HCT116 (cell line): ENCODE measurements around the gene SERPINF2. TPM values are rescaled to one million over a fixed set of nuclear protein-coding genes. Genes with fewer than 3 reads are reported as not detected.
"Not testable (repeated sequence)": the region's sequence is repeated elsewhere in the genome, so short reads cannot be mapped to it uniquely, and the experiment has no call there.

Source experiments
- ATAC-seq: fragments of 200-7000 bp; cut with Tn5 transposase; 2 replicates; pipeline ENCODE4 v1.9.1; 2020; ENCODE audit warnings: mild to moderate bottlenecking, moderate library complexity
- BruUV-seq: library from RNA; stranded (reverse); fragments of 400-500 nt; replicated peaks from 2 replicates; lab custom pipeline; 2021; lab: Mats Ljungman, UMichigan
- CTCF ChIA-PET: fragments of 300-600 bp; sonication (Branson Sonifier 250); formaldehyde crosslinking; loops from one replicate; lab custom pipeline; 2021; ENCODE audit warnings: antibody characterized with exemption; lab: Charles Lee
- POLR2A ChIA-PET: fragments of 300-600, 350-600 bp; sonication (Branson Sonifier 250); formaldehyde crosslinking; loops from one replicate; lab custom pipeline; 2021; ENCODE audit warnings: antibody characterized with exemption; lab: Charles Lee
- RAD21 ChIA-PET, 2 experiments: fragments of 300-600 bp; sonication (Branson Sonifier 250); formaldehyde crosslinking; loops; one replicate each; lab custom pipeline; 2023; ENCODE audit warnings: low total read pairs in 2 of 2; ENCODE audit not compliant: uncharacterized antibody in 2 of 2, unreplicated experiment in 2 of 2, low non-redundant PET in 1 of 2; lab: Charles Lee
- DNase-seq: peaks from one replicate; pipeline ENCODE4 v3.0.0-alpha.2; 2010; ENCODE audit warnings: low read depth, low spot score
- H2AFZ ChIP-seq: fragments of 200-600 bp; shearing (Covaris generic), sonication (generic); 2 replicates; pipeline ENCODE4 v1.6.1; 2017; ENCODE audit warnings: low read depth, mixed run types, mixed read lengths, antibody characterized with exemption, low read length; ENCODE audit not compliant: poor library complexity, severe bottlenecking
- H3K27ac ChIP-seq: 2 replicates; pipeline ENCODE4 v1.5.1; 2012; ENCODE audit warnings: low read depth, low read length
- H3K27me3 ChIP-seq: fragments of 200-600 bp; sonication (generic); 2 replicates; pipeline ENCODE4 v1.6.1; 2016; ENCODE audit warnings: mixed run types, low read length, mixed read lengths; ENCODE audit not compliant: insufficient read depth
- H3K36me3 ChIP-seq, 2 experiments: fragments of 200-500 bp in 1 of 2; fragments of 200-600 bp in 1 of 2; sonication (Bioruptor generic) in 1 of 2; sonication (generic) in 1 of 2; 2 replicates each; pipeline versions ENCODE4 v1.5.1 to v1.6.1; 2014 to 2016; ENCODE audit warnings: low read length in 2 of 2, inconsistent platforms in 1 of 2, mixed read lengths in 1 of 2, mixed run types in 1 of 2; ENCODE audit not compliant: insufficient read depth in 2 of 2, control insufficient read depth in 1 of 2
- H3K4me1 ChIP-seq, 2 experiments: fragments of 200-600 bp in 1 of 2; sonication (generic) in 1 of 2; 2 replicates each; pipeline versions ENCODE4 v1.5.1 to v1.6.1; 2012 to 2017; ENCODE audit warnings: low read length in 2 of 2, inconsistent platforms in 1 of 2, mild to moderate bottlenecking in 1 of 2, mixed read lengths in 1 of 2, mixed run types in 1 of 2, moderate library complexity in 1 of 2; ENCODE audit not compliant: insufficient read depth in 2 of 2, control insufficient read depth in 1 of 2
- H3K4me2 ChIP-seq: fragments of 200-600 bp; sonication (generic); 2 replicates; pipeline ENCODE4 v1.6.1; 2017; ENCODE audit warnings: mixed run types, low read length, mixed read lengths
- H3K4me3 ChIP-seq, 2 experiments: fragments of 200-600 bp in 1 of 2; sonication (generic) in 1 of 2; replicated peaks in 1 of 2; 2 replicates each; pipeline ENCODE4 v1.5.1; 2011 to 2016; ENCODE audit warnings: low read length in 2 of 2, control low read depth in 1 of 2, low read depth in 1 of 2, mild to moderate bottlenecking in 1 of 2, mixed read lengths in 1 of 2, mixed run types in 1 of 2
- H3K79me2 ChIP-seq: fragments of 200-600 bp; sonication (generic); 2 replicates; pipeline ENCODE4 v1.6.1; 2017; ENCODE audit warnings: mild to moderate bottlenecking, mixed run types, low read length, moderate library complexity, mixed read lengths; ENCODE audit not compliant: insufficient read depth
- H3K9ac ChIP-seq: fragments of 200-600 bp; sonication (generic); 2 replicates; pipeline ENCODE4 v1.6.1; 2016; ENCODE audit warnings: low read length, mixed read lengths
- H3K9me2 ChIP-seq: fragments of 200-600 bp; sonication (generic), shearing (Covaris generic); 2 replicates; pipeline ENCODE4 v1.6.1; 2017; ENCODE audit warnings: mixed run types, mild to moderate bottlenecking, moderate library complexity; ENCODE audit not compliant: insufficient read depth
- H3K9me3 ChIP-seq, 2 experiments: fragments of 200-500 bp in 1 of 2; fragments of 200-600 bp in 1 of 2; sonication (Bioruptor generic) in 1 of 2; sonication (generic) in 1 of 2; 2 replicates each; pipeline ENCODE4 v1.6.1; 2014 to 2017; ENCODE audit warnings: low read length in 2 of 2, mixed read lengths in 2 of 2, inconsistent platforms in 1 of 2, low read depth in 1 of 2, mild to moderate bottlenecking in 1 of 2, mixed run types in 1 of 2, moderate library complexity in 1 of 2; ENCODE audit not compliant: control insufficient read depth in 1 of 2, insufficient read depth in 1 of 2
- H4K20me1 ChIP-seq: fragments of 200-600 bp; sonication (generic), shearing (Covaris generic); 2 replicates; pipeline ENCODE4 v1.6.1; 2017; ENCODE audit warnings: mixed run types, mild to moderate bottlenecking, moderate library complexity; ENCODE audit not compliant: insufficient read depth
- CBX3 ChIP-seq: IDR thresholded peaks from 2 replicates; pipeline ENCODE4 v1.6.1; 2012; ENCODE audit warnings: low read depth
- FOSL1 ChIP-seq: IDR thresholded peaks from 2 replicates; pipeline ENCODE4 v1.6.1; 2012; ENCODE audit warnings: low read depth
- POLR2AphosphoS5 ChIP-seq: IDR thresholded peaks from 2 replicates; pipeline ENCODE4 v1.6.1; 2011; ENCODE audit warnings: mild to moderate bottlenecking, low read depth, low read length, moderate library complexity
- ZFX ChIP-seq: fragments of 450-650 bp; IDR thresholded peaks from 2 replicates; pipeline ENCODE4 v1.6.1; 2017
- intact Hi-C: fragments of 100-400 bp; cut with micrococcal nuclease; formaldehyde crosslinking; loops from 2 replicates; pipeline ENCODE4 v1.10.0; 2022
- total RNA-seq: library from RNA; stranded (reverse); gene quantifications from one replicate; pipeline ENCODE4 v1.2.1, GENCODE V29; 2021; ENCODE audit not compliant: unreplicated experiment
- TF ChIP-seq, protein P1 (sequence below): IDR thresholded peaks from 2 replicates; pipeline ENCODE4 v1.6.1; 2012

Gene SERPINF2
- total RNA-seq, 1 experiment from 2014 or later, result 2.5 TPM

DNA sequence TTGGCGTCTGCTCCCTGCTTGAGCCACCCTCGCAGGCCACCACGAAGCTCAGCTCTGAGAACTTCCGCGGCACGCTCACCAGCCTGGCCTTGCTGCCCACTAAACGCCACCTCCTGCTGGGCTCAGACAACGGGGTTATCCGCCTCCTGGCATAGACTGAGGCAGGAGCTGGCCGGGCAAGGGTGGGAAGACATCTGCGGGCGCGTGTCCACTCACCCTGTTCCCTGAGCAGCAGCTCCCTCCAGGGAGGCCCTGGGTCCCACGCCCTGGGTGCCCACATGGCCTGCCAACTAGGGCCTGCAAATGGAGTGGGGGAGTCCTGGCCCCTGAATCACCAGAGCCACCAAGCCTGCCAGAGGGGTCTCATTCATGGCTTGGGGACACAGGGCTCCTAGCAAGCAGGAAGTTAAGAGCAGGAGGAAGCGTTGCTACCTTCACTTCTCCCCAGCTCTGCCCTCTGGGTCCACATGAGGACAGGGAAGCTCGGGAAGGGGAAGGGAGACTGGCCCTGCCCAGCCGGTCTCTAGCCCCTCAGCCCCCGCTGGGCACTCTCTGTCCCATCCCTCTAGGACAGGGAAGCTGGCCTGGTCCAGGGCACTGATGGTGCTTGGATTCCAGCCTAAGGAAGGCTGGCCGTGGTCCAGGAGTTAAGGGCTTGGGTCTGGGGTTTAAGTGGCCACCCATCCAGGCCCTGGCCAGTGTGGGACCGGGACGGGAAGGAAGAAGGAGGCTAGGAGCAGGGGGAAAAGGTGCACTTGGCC, 5.0 kb upstream of the SERPINF2 start:
- DNase-seq (no peak), ATAC-seq (no peak)
- H2AFZ ChIP-seq, result no peak overlapping the region
- no peaks in the 10 kb centered on the region for H3K9me3 ChIP-seq
- H3K36me3 ChIP-seq, result no peaks in the 10 kb centered on the region
- no peak overlapping the region for H3K9ac ChIP-seq
- BruUV-seq, result no TSS peak
- H3K27ac ChIP-seq, result no peak overlapping the region
- H3K9me2 ChIP-seq, result no peaks in the 10 kb centered on the region
- H4K20me1 ChIP-seq, result no peaks in the 10 kb centered on the region
- no peak overlapping the region for H3K4me3 ChIP-seq
- H3K27me3 ChIP-seq, result no peaks in the 10 kb centered on the region
- intact Hi-C loops, result no loop called here
- RAD21 ChIA-PET, result no interaction called here
- TF ChIP-seq CBX3, result no peak
- TF ChIP-seq, protein P1, sequence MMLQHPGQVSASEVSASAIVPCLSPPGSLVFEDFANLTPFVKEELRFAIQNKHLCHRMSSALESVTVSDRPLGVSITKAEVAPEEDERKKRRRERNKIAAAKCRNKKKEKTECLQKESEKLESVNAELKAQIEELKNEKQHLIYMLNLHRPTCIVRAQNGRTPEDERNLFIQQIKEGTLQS, result no peak
- TF ChIP-seq POLR2AphosphoS5, result no peak
- TF ChIP-seq FOSL1, result no peak
- no peak for TF ChIP-seq ZFX
- no peak overlapping the region for H3K4me2 ChIP-seq
- no peaks in the 10 kb centered on the region for H3K79me2 ChIP-seq
- H3K4me1 ChIP-seq, result no peaks in the 10 kb centered on the region
- POLR2A ChIA-PET, result no interaction called here
- CTCF ChIA-PET, result no interaction called here

DNA sequence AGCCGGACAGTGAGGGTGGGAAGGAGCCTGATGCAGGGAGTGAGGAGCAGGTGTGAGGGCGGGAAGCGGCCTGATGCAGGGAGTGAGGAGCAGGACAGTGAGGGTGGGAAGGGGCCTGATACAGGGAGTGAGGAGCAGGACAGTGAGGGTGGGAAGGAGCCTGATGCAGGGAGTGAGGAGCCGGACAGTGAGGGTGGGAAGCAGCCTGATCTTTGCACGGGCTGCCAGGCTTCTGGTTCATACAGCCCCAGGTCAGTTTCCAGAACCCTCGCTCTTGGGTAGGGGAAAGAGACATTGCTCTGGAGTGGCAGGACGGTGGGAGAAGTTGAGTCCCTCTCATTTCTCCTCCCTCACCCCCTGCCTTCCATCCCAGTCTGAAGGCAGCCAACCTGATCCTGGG, 772 bp upstream of the SERPINF2 start:
- H2AFZ ChIP-seq, H3K79me2 ChIP-seq, intact Hi-C loops, DNase-seq, H3K9me2 ChIP-seq, H3K4me2 ChIP-seq, ATAC-seq, H4K20me1 ChIP-seq, H3K4me3 ChIP-seq, RAD21 ChIA-PET, H3K9ac ChIP-seq, BruUV-seq, CTCF ChIA-PET, H3K36me3 ChIP-seq, POLR2A ChIA-PET, H3K4me1 ChIP-seq, H3K27ac ChIP-seq, H3K9me3 ChIP-seq, H3K27me3 ChIP-seq: not testable (repeated sequence)
